Testis (tissue), 3 donors: ENCODE data around the gene LRRTM4. TPM values are rescaled to one million over a fixed set of nuclear protein-coding genes. Genes with fewer than 3 reads are reported as not detected.

ENCODE experiments used
- DNase-seq: peaks from one replicate; pipeline ENCODE4 v3.0.0-alpha.2; 2019
- H3K27ac ChIP-seq, 2 donors: fragments of 200-600 bp; sonication (generic); one replicate each; pipeline ENCODE4 v1.5.1; 2019
- H3K27me3 ChIP-seq: fragments of 200-600 bp; sonication (generic); one replicate; pipeline ENCODE4 v1.5.1; 2019
- H3K36me3 ChIP-seq: fragments of 200-600 bp; sonication (generic); one replicate; pipeline ENCODE4 v1.5.1; 2017; ENCODE audit warnings: low read depth; ENCODE audit errors: missing control alignments
- H3K4me1 ChIP-seq: fragments of 200-600 bp; sonication (generic); one replicate; pipeline ENCODE4 v1.5.1; 2019
- H3K4me3 ChIP-seq, 2 donors: fragments of 200-600 bp; sonication (generic); one replicate each; pipeline ENCODE4 v1.5.1; 2017 to 2019
- H3K9me3 ChIP-seq: fragments of 200-600 bp; sonication (generic); one replicate; pipeline ENCODE4 v1.5.1; 2017
- POLR2A ChIP-seq: fragments of 450-650 bp; IDR thresholded peaks from one replicate; pipeline ENCODE4 v1.6.1; 2017; ENCODE audit warnings: antibody characterized with exemption, mild to moderate bottlenecking, moderate library complexity
- WGBS, 2 donors: methylation state at CpG; one replicate each; pipeline ENCODE4 v1.1.5; 2018; 5-methylcytosine and 5-hydroxymethylcytosine counted together
- intact Hi-C: fragments of 100-400 bp; cut with DNase I; formaldehyde crosslinking; loops from one replicate; pipeline ENCODE4 v1.15.1; 2023; ENCODE audit warnings: low total_unique reads
- polyA plus RNA-seq: library from polyadenylated mRNA; stranded (reverse); fragments of 350-450 nt; fragmentation: Illumina TruSeq; extraction: RNeasy Lipid Tissue Mini Kit (QIAGEN cat#74804); gene quantifications from one replicate; pipeline ENCODE4 v1.2.3, GENCODE V29; 2014; ENCODE audit warnings: low read depth, low replicate concordance; ENCODE audit not compliant: insufficient read depth
- total RNA-seq, 2 donors: library from RNA; depleted of rRNA; stranded (reverse); fragments of >200 nt; gene quantifications; one replicate each; pipeline ENCODE4 v1.2.3, GENCODE V29; 2016
- TF ChIP-seq, protein P1 (sequence below), 3 experiments: fragments of 450-650 bp in 2 of 3; fragments of 200-600 bp in 1 of 3; sonication (generic) in 1 of 3; IDR thresholded peaks; one replicate each; pipeline ENCODE4 v1.5.1; 2016 to 2019; ENCODE audit warnings: antibody characterized with exemption in 3 of 3, mild to moderate bottlenecking in 2 of 3, moderate library complexity in 1 of 3

The LRRTM4 gene
- total and polyA plus RNA-seq, 3 donors from 2014 or later: 0.08 to 0.19 (median 0.13) TPM

GRCh38 chr2:77119333-77119732 lies 402.8 kb downstream of the LRRTM4 start:
- Histone ChIP-seq H3K27me3 (no peaks in the 10 kb centered on the region), H3K9me3 (no peaks in the 10 kb centered on the region), H3K4me1 (no peaks in the 10 kb centered on the region), H3K36me3 (no peaks in the 10 kb centered on the region), H3K4me3 (no peak overlapping the region), H3K27ac (no peak overlapping the region)
- no peak for DNase-seq
- no peak for TF ChIP-seq POLR2A
- TF ChIP-seq, protein P1, sequence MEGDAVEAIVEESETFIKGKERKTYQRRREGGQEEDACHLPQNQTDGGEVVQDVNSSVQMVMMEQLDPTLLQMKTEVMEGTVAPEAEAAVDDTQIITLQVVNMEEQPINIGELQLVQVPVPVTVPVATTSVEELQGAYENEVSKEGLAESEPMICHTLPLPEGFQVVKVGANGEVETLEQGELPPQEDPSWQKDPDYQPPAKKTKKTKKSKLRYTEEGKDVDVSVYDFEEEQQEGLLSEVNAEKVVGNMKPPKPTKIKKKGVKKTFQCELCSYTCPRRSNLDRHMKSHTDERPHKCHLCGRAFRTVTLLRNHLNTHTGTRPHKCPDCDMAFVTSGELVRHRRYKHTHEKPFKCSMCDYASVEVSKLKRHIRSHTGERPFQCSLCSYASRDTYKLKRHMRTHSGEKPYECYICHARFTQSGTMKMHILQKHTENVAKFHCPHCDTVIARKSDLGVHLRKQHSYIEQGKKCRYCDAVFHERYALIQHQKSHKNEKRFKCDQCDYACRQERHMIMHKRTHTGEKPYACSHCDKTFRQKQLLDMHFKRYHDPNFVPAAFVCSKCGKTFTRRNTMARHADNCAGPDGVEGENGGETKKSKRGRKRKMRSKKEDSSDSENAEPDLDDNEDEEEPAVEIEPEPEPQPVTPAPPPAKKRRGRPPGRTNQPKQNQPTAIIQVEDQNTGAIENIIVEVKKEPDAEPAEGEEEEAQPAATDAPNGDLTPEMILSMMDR (IDR thresholded peaks at IDR 0.05): no peak
- WGBS, 2 donors: 86 to 92% methylated on average over 1 of the region's 1 CpG
- intact Hi-C loops: no loop called here

DNA sequence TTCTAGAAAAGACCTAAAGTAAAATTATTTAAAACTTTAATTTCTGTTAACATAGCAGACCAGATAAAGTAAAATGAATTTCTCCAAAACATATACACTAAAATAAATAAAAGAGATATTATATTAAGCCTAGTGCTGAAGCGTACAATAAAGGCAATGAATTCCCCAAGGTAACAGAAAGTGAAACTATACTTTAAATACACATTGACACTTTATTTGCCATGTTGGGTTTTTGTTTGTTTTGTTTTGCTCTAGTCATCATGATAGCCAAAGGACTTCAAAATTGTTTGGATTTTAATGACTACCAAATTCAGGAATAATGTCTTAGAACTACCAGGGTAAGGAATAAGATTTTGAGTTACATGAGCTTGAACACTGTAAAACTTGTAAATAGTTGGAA lies 413.3 kb downstream of the LRRTM4 start:
- intact Hi-C loops: no loop called here
- no peaks in the 10 kb centered on the region for H3K36me3 ChIP-seq
- no peak for DNase-seq
- no peaks in the 10 kb centered on the region for H3K27me3 ChIP-seq
- WGBS, 2 donors: 65 to 85% methylated on average over 1 of the region's 1 CpG
- TF ChIP-seq POLR2A: no peak
- TF ChIP-seq, protein P1 (IDR thresholded peaks at IDR 0.05): no peak
- no peaks in the 10 kb centered on the region for H3K4me1 ChIP-seq
- no peak overlapping the region for H3K4me3 ChIP-seq
- H3K27ac ChIP-seq: no peak overlapping the region
- no peaks in the 10 kb centered on the region for H3K9me3 ChIP-seq

DNA sequence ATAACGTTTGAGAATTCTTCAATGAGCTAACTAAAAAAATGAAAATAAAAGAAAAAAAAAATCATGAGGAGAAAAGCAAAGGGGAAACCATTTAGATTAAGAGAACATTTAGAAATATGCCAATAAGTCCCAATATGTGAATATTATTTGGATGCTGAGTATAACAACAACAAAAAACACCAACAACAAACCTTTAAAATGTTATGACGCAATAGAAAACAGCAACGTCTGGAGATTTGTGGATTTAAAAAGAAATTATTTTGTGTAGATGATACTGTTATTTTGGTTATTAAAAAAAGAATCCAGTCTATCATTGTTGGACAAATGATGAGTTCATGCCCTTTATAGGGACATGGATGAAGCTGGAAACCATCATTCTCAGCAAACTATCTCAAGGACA lies 417.2 kb downstream of the LRRTM4 start:
- DNase-seq: no peak
- intact Hi-C loops: no loop called here

DNA sequence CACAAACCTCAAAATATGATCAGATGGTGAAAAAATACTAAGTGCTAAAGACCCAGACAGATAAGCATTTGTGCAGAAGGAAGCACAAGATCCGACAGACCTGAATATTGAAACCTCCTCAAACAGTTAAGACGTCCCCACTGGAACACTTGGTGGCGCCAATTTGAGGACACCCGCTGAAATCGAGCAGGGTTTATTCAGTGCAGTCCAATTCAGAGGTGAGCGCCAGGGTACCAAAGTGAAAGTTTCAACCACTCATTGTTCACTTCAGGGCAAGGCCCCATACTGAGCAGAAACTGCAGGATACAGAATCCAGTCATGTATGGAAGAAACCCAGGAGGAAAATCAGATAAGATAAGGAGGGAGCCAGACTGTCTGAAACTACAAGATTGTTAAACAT lies 417.6 kb downstream of the LRRTM4 start:
- no peaks in the 10 kb centered on the region for H3K9me3 ChIP-seq
- TF ChIP-seq, protein P1 (IDR thresholded peaks at IDR 0.05): no peak
- TF ChIP-seq POLR2A: no peak
- no peak for DNase-seq
- no peak overlapping the region for H3K27ac ChIP-seq
- no peaks in the 10 kb centered on the region for H3K27me3 ChIP-seq
- H3K4me1 ChIP-seq: no peaks in the 10 kb centered on the region
- intact Hi-C loops: no loop called here
- 80 to 83% methylated on average over 6 of the region's 6 CpGs for WGBS, 2 donors
- H3K36me3 ChIP-seq: no peaks in the 10 kb centered on the region
- H3K4me3 ChIP-seq: no peak overlapping the region

More for the DNA sequence above, 417.2 kb downstream of the LRRTM4 start:
- Histone ChIP-seq H3K27me3 (no peaks in the 10 kb centered on the region), H3K9me3 (no peaks in the 10 kb centered on the region), H3K27ac (no peak overlapping the region), H3K36me3 (no peaks in the 10 kb centered on the region), H3K4me1 (no peaks in the 10 kb centered on the region), H3K4me3 (no peak overlapping the region)
- WGBS, 2 donors: 69 to 82% methylated on average over 3 of the region's 3 CpGs
- TF ChIP-seq, protein P1 (IDR thresholded peaks at IDR 0.05): no peak
- TF ChIP-seq POLR2A: no peak

GRCh38 chr2:77102927-77103326 lies 419.2 kb downstream of the LRRTM4 start:
- intact Hi-C loops: no loop called here
- Histone ChIP-seq H3K27ac (no peak overlapping the region), H3K4me1 (no peaks in the 10 kb centered on the region), H3K4me3 (no peak overlapping the region), H3K27me3 (no peaks in the 10 kb centered on the region), H3K9me3 (no peaks in the 10 kb centered on the region), H3K36me3 (no peaks in the 10 kb centered on the region)
- WGBS, 2 donors: 83 to 91% methylated on average over 2 of the region's 2 CpGs
- TF ChIP-seq POLR2A: no peak
- TF ChIP-seq, protein P1 (IDR thresholded peaks at IDR 0.05): no peak
- no peak for DNase-seq
